SU-DHL-6 (cell line): Measurements from ENCODE around the gene LRRC46.

Experiments
- EZH2phosphoT487 ChIP-seq: fragments of 200-600 bp; sonication (generic), shearing (Covaris generic); conservative IDR thresholded peaks from 2 replicates; pipeline ENCODE4 v1.6.1; 2018; ENCODE audit warnings: mild to moderate bottlenecking, antibody characterized with exemption, low read length, moderate library complexity, mixed read lengths
- TF ChIP-seq, protein P1 (sequence below): fragments of 200-600 bp; sonication (generic); IDR thresholded peaks from one replicate; pipeline ENCODE4 v1.5.1; 2017; ENCODE audit warnings: antibody characterized with exemption, mild to moderate bottlenecking, low read length, moderate library complexity; ENCODE audit not compliant: insufficient read depth, poor library complexity, severe bottlenecking

DNA sequence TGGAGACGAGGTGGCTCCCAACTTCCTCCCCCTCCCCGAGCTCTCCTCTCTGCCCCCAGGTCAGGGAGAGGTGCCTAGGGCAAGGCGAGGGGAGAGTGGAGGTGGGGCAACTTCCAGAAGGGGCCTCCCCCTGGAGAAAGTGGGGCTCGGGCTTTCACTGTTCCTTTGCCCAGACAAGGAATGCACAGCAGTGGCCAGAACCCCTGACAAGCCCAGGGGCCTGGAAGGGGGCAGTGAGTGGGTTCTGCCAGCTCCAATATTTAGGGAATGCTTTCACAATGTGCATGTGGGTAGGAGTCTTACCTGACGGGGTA lies 52.9 kb downstream of the LRRC46 start:
- TF ChIP-seq, protein P1, sequence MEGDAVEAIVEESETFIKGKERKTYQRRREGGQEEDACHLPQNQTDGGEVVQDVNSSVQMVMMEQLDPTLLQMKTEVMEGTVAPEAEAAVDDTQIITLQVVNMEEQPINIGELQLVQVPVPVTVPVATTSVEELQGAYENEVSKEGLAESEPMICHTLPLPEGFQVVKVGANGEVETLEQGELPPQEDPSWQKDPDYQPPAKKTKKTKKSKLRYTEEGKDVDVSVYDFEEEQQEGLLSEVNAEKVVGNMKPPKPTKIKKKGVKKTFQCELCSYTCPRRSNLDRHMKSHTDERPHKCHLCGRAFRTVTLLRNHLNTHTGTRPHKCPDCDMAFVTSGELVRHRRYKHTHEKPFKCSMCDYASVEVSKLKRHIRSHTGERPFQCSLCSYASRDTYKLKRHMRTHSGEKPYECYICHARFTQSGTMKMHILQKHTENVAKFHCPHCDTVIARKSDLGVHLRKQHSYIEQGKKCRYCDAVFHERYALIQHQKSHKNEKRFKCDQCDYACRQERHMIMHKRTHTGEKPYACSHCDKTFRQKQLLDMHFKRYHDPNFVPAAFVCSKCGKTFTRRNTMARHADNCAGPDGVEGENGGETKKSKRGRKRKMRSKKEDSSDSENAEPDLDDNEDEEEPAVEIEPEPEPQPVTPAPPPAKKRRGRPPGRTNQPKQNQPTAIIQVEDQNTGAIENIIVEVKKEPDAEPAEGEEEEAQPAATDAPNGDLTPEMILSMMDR, result no peak
- TF ChIP-seq EZH2phosphoT487, result no peak
